ENCODE measurements around the gene RERG. TPM values are rescaled to one million over a fixed set of nuclear protein-coding genes. Genes with fewer than 3 reads are reported as not detected.

The RERG gene
- total RNA-seq, 1 experiment from 2014 or later: not detected

DNA sequence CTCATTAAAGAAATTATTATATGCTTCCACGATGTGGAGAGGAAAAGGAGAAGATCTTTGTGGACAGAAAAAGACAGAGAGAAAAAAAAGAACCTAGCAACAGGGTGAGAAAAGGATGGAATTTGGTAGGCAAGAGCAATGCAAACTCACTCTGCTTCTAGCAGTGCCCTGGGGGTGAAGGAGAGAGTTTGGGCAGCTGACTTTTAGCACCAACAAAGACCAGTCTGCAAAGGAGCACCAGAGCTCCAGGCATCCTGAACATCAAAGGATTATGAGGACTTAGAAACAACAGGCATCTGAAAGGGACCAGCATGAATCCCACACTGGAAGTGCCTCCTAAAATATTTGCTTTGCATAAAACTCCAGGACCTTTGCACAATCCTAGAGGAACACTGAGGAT lies 32.8 kb upstream of the RERG start:
- Histone ChIP-seq H3K9me3 (ENCODE audit: low read depth, low read length, poor library complexity, severe bottlenecking) (no peaks in the 10 kb centered on the region), H3K27me3 (replicated peaks; ENCODE audit: insufficient read depth, low read depth, low read length, poor library complexity) (peaks cover 25% of the 10 kb centered on the region), H3K4me3 (ENCODE audit: low read depth, low read length, poor library complexity, severe bottlenecking) (no peak overlapping the region), H3K27ac (ENCODE audit: low read depth, low read length, poor library complexity, severe bottlenecking) (no peak overlapping the region), H3K36me3 (ENCODE audit: insufficient read depth, low read length, poor library complexity, severe bottlenecking) (no peaks in the 10 kb centered on the region), H3K4me1 (ENCODE audit: insufficient read depth, low read length, poor library complexity, severe bottlenecking) (no peaks in the 10 kb centered on the region)
- no peak for TF ChIP-seq CTCF (conservative IDR thresholded peaks at IDR 0.05; ENCODE audit: low read depth, low read length)
- TF ChIP-seq EZH2 (IDR thresholded peaks at IDR 0.05; ENCODE audit: borderline replicate concordance, low read depth, low read length, poor library complexity, severe bottlenecking): no peak
- CTCF ChIA-PET: no interaction called here
- no peak for DNase-seq (ENCODE audit: low spot score)
- BruUV-seq (replicated peaks): no TSS peak
- POLR2A ChIA-PET (ENCODE audit: low non-redundant PET): no interaction called here
- intact Hi-C loops (cut with micrococcal nuclease; ENCODE audit: unreplicated experiment): no loop called here

DNA sequence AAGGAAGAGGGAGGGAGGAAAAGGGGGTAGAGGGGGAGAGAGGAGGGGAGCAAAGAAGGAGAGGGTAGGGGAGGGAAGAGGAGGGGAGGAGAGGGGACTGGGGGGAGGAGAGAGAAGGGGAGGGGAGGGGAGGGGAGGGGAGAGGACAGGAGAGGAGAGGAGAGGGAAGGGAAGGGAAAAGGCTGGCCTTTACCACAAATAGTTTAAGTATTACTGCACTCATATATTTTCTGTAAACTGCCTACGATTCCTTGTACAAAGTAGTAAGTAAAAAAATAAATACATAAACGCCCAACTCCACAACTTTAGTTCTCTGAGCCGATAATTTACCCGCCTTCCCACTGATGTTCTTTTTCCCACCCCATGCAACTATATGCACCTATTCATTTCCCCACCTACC lies 23.7 kb upstream of the RERG start:
- TF ChIP-seq EZH2 (IDR thresholded peaks at IDR 0.05; ENCODE audit: borderline replicate concordance, low read depth, low read length, poor library complexity, severe bottlenecking) (no peak), CTCF (conservative IDR thresholded peaks at IDR 0.05; ENCODE audit: low read depth, low read length) (no peak)

GRCh38 chr12:15244341-15244740 lies 23.1 kb upstream of the RERG start:
- H3K36me3 ChIP-seq (ENCODE audit: insufficient read depth, low read length, poor library complexity, severe bottlenecking): no peaks in the 10 kb centered on the region
- intact Hi-C loops (cut with micrococcal nuclease; ENCODE audit: unreplicated experiment): no loop called here
- H3K9me3 ChIP-seq (ENCODE audit: low read depth, low read length, poor library complexity, severe bottlenecking): no peaks in the 10 kb centered on the region
- BruUV-seq (replicated peaks): no TSS peak
- no peak for TF ChIP-seq CTCF (conservative IDR thresholded peaks at IDR 0.05; ENCODE audit: low read depth, low read length)
- TF ChIP-seq EZH2 (IDR thresholded peaks at IDR 0.05; ENCODE audit: borderline replicate concordance, low read depth, low read length, poor library complexity, severe bottlenecking): no peak
- H3K27me3 ChIP-seq (replicated peaks; ENCODE audit: insufficient read depth, low read depth, low read length, poor library complexity): peaks cover 17% of the 10 kb centered on the region
- no peaks in the 10 kb centered on the region for H3K4me1 ChIP-seq (ENCODE audit: insufficient read depth, low read length, poor library complexity, severe bottlenecking)
- H3K27ac ChIP-seq (ENCODE audit: low read depth, low read length, poor library complexity, severe bottlenecking): no peak overlapping the region
- no peak overlapping the region for H3K4me3 ChIP-seq (ENCODE audit: low read depth, low read length, poor library complexity, severe bottlenecking)
- CTCF ChIA-PET: no interaction called here
- POLR2A ChIA-PET (ENCODE audit: low non-redundant PET): no interaction called here
- no peak for DNase-seq (ENCODE audit: low spot score)

More for the DNA sequence above, 23.7 kb upstream of the RERG start:
- Histone ChIP-seq H3K4me1 (ENCODE audit: insufficient read depth, low read length, poor library complexity, severe bottlenecking) (no peaks in the 10 kb centered on the region), H3K9me3 (ENCODE audit: low read depth, low read length, poor library complexity, severe bottlenecking) (no peaks in the 10 kb centered on the region), H3K27ac (ENCODE audit: low read depth, low read length, poor library complexity, severe bottlenecking) (no peak overlapping the region), H3K27me3 (replicated peaks; ENCODE audit: insufficient read depth, low read depth, low read length, poor library complexity) (peaks cover 17% of the 10 kb centered on the region), H3K36me3 (ENCODE audit: insufficient read depth, low read length, poor library complexity, severe bottlenecking) (no peaks in the 10 kb centered on the region), H3K4me3 (ENCODE audit: low read depth, low read length, poor library complexity, severe bottlenecking) (no peak overlapping the region)
- DNase-seq (ENCODE audit: low spot score): no peak
- ChIA-PET CTCF (no interaction called here), POLR2A (ENCODE audit: low non-redundant PET) (no interaction called here)
- no TSS peak for BruUV-seq (replicated peaks)
- intact Hi-C loops (cut with micrococcal nuclease; ENCODE audit: unreplicated experiment): no loop called here

Data from A673 (cell line).